Central memory CD8-positive, alpha-beta T cell (primary cell): ENCODE measurements around the gene MASP1.

Source experiments
- ATAC-seq: fragments of 150-1000 bp; cut with Tn5 transposase; replicated peaks from 2 replicates; pipeline ENCODE4 v1.10.0; 2022; ENCODE audit warnings: mild to moderate bottlenecking, moderate FRiP score, moderate number of reproducible peaks; ENCODE audit not compliant: poor library complexity, severe bottlenecking; ENCODE audit errors: extremely low read depth
- DNase-seq, 2 donors: peaks; one replicate each; pipeline ENCODE4 v3.0.0; 2021; ENCODE audit warnings: low spot score in 2 of 2
- H3K27ac Mint-ChIP-seq: one replicate; pipeline ENCODE4 v1.8.0; 2022; ENCODE audit warnings: low read depth, mild to moderate bottlenecking, moderate library complexity, mixed read lengths
- H3K27me3 Mint-ChIP-seq: one replicate; pipeline ENCODE4 v1.8.0; 2022; ENCODE audit warnings: mixed read lengths
- H3K36me3 Mint-ChIP-seq: one replicate; pipeline ENCODE4 v1.8.0; 2022; ENCODE audit warnings: mild to moderate bottlenecking, moderate library complexity, mixed read lengths; ENCODE audit not compliant: insufficient read depth
- H3K4me1 Mint-ChIP-seq: one replicate; pipeline ENCODE4 v1.8.0; 2022; ENCODE audit warnings: mixed read lengths
- H3K4me3 Mint-ChIP-seq: one replicate; pipeline ENCODE4 v1.8.0; 2022; ENCODE audit warnings: mild to moderate bottlenecking, moderate library complexity, mixed read lengths
- H3K9me3 Mint-ChIP-seq: one replicate; pipeline ENCODE4 v1.8.0; 2022; ENCODE audit warnings: mixed read lengths

Gene MASP1

GRCh38 chr3:187291512-187292132 is at the start of gene MASP1:
MASP1 (minus strand) TSS chr3:187291737; CDS start chr3:187291632, 105 bp downstream.
- Mint-ChIP-seq H3K27ac (no peak within 1 kb of the TSS), H3K27me3 (no peaks in the 10 kb centered on the region), H3K9me3 (no peaks in the 10 kb centered on the region), H3K4me3 (no peak within 1 kb of the TSS), H3K4me1 (peaks cover 5% of the 10 kb centered on the region), H3K36me3 (no peaks in the 10 kb centered on the region)
- ATAC-seq (no peak), DNase-seq (no peak)

- H3K9me3 Mint-ChIP-seq, result no peaks in the 10 kb centered on the region
- H3K36me3 Mint-ChIP-seq, result no peaks in the 10 kb centered on the region
- ATAC-seq, result no peak
- H3K27ac Mint-ChIP-seq, result no peak overlapping the region
- DNase-seq, result no peak
- peaks cover 59% of the 10 kb centered on the region for H3K27me3 Mint-ChIP-seq
- H3K4me1 Mint-ChIP-seq, result no peaks in the 10 kb centered on the region
- H3K4me3 Mint-ChIP-seq, result no peak overlapping the region
Observed at GRCh38 chr3:187340578-187340977, 49.0 kb upstream of the MASP1 start.

- Mint-ChIP-seq H3K27ac (no peak overlapping the region), H3K9me3 (no peaks in the 10 kb centered on the region), H3K4me3 (no peak overlapping the region), H3K27me3 (peaks cover 48% of the 10 kb centered on the region), H3K4me1 (no peaks in the 10 kb centered on the region), H3K36me3 (no peaks in the 10 kb centered on the region)
- DNase-seq (no peak), ATAC-seq (no peak)
Observed at GRCh38 chr3:187336322-187336721, 44.8 kb upstream of the MASP1 start.

- no peak overlapping the region for H3K4me3 Mint-ChIP-seq
- no peak for ATAC-seq
- no peak for DNase-seq
- H3K27me3 Mint-ChIP-seq, result peaks cover 37% of the 10 kb centered on the region
- no peaks in the 10 kb centered on the region for H3K4me1 Mint-ChIP-seq
- H3K36me3 Mint-ChIP-seq, result no peaks in the 10 kb centered on the region
- H3K27ac Mint-ChIP-seq, result no peak overlapping the region
- H3K9me3 Mint-ChIP-seq, result no peaks in the 10 kb centered on the region
Observed at GRCh38 chr3:187334904-187335303, 43.4 kb upstream of the MASP1 start.

- no peak overlapping the region for H3K4me3 Mint-ChIP-seq
- peaks cover 29% of the 10 kb centered on the region for H3K27me3 Mint-ChIP-seq
- DNase-seq, result no peak
- H3K4me1 Mint-ChIP-seq, result no peaks in the 10 kb centered on the region
- no peak for ATAC-seq
- H3K9me3 Mint-ChIP-seq, result no peaks in the 10 kb centered on the region
- no peak overlapping the region for H3K27ac Mint-ChIP-seq
- H3K36me3 Mint-ChIP-seq, result no peaks in the 10 kb centered on the region
Observed at GRCh38 chr3:187328691-187329090, 37.2 kb upstream of the MASP1 start.

- Mint-ChIP-seq H3K9me3 (no peaks in the 10 kb centered on the region), H3K27me3 (peaks cover 29% of the 10 kb centered on the region), H3K4me1 (no peaks in the 10 kb centered on the region), H3K36me3 (no peaks in the 10 kb centered on the region), H3K4me3 (no peak overlapping the region), H3K27ac (no peak overlapping the region)
- no peak for ATAC-seq
- no peak for DNase-seq
Observed at GRCh38 chr3:187327845-187328244, 36.3 kb upstream of the MASP1 start.

- H3K27ac Mint-ChIP-seq, result no peak overlapping the region
- no peak for ATAC-seq
- no peaks in the 10 kb centered on the region for H3K36me3 Mint-ChIP-seq
- no peaks in the 10 kb centered on the region for H3K4me1 Mint-ChIP-seq
- no peaks in the 10 kb centered on the region for H3K9me3 Mint-ChIP-seq
- DNase-seq, result no peak
- no peak overlapping the region for H3K4me3 Mint-ChIP-seq
- peaks cover 22% of the 10 kb centered on the region for H3K27me3 Mint-ChIP-seq
Observed at GRCh38 chr3:187325632-187326031, 34.1 kb upstream of the MASP1 start.

- DNase-seq, result no peak
- ATAC-seq, result no peak
- Mint-ChIP-seq H3K9me3 (no peaks in the 10 kb centered on the region), H3K27me3 (peaks cover 23% of the 10 kb centered on the region), H3K4me1 (peaks cover 8% of the 10 kb centered on the region), H3K36me3 (no peaks in the 10 kb centered on the region), H3K27ac (no peak overlapping the region), H3K4me3 (no peak overlapping the region)
Observed at GRCh38 chr3:187323091-187323490, 31.6 kb upstream of the MASP1 start.

GRCh38 chr3:187322291-187322690 is 30.8 kb upstream of the MASP1 start:
- Mint-ChIP-seq H3K36me3 (no peaks in the 10 kb centered on the region), H3K9me3 (no peaks in the 10 kb centered on the region), H3K4me1 (peaks cover 8% of the 10 kb centered on the region), H3K4me3 (no peak overlapping the region), H3K27me3 (peaks cover 27% of the 10 kb centered on the region), H3K27ac (no peak overlapping the region)
- DNase-seq (no peak), ATAC-seq (no peak)

- DNase-seq, result no peak
- H3K9me3 Mint-ChIP-seq, result no peaks in the 10 kb centered on the region
- no peaks in the 10 kb centered on the region for H3K36me3 Mint-ChIP-seq
- no peak for ATAC-seq
- H3K4me1 Mint-ChIP-seq, result peaks cover 8% of the 10 kb centered on the region
- peaks cover 32% of the 10 kb centered on the region for H3K27me3 Mint-ChIP-seq
- H3K4me3 Mint-ChIP-seq, result no peak overlapping the region
- no peak overlapping the region for H3K27ac Mint-ChIP-seq
Observed at GRCh38 chr3:187321766-187322165, 30.2 kb upstream of the MASP1 start.

GRCh38 chr3:187319699-187320302 is 28.3 kb upstream of the MASP1 start:
- Mint-ChIP-seq H3K27ac (no peak overlapping the region), H3K9me3 (no peaks in the 10 kb centered on the region), H3K27me3 (peaks cover 40% of the 10 kb centered on the region), H3K4me3 (no peak overlapping the region), H3K4me1 (peaks cover 8% of the 10 kb centered on the region), H3K36me3 (no peaks in the 10 kb centered on the region)
- ATAC-seq (peak; percentile 64), DNase-seq (peak; percentile 18 to 25)

GRCh38 chr3:187318819-187319616 is 27.5 kb upstream of the MASP1 start:
- no peaks in the 10 kb centered on the region for H3K36me3 Mint-ChIP-seq
- H3K9me3 Mint-ChIP-seq, result no peaks in the 10 kb centered on the region
- peaks cover 48% of the 10 kb centered on the region for H3K27me3 Mint-ChIP-seq
- peak overlapping the region; percentile 13 for H3K4me3 Mint-ChIP-seq
- ATAC-seq (no peak), DNase-seq (peak; percentile 16 to 25)
- no peak overlapping the region for H3K27ac Mint-ChIP-seq
- H3K4me1 Mint-ChIP-seq, result peaks cover 8% of the 10 kb centered on the region

GRCh38 chr3:187315872-187316271 is 24.3 kb upstream of the MASP1 start:
- Mint-ChIP-seq H3K9me3 (peaks cover 9% of the 10 kb centered on the region), H3K36me3 (peaks cover 2% of the 10 kb centered on the region), H3K4me1 (peaks cover 8% of the 10 kb centered on the region), H3K4me3 (no peak overlapping the region), H3K27ac (no peak overlapping the region), H3K27me3 (peaks cover 72% of the 10 kb centered on the region)
- DNase-seq, result no peak
- no peak for ATAC-seq
